Duodenal mucosa (tissue), 2 donors: ENCODE results near the gene CCNF.

Source experiments
- H3K27ac ChIP-seq: one replicate; pipeline ENCODE4 v1.7.0; 2013; ENCODE audit warnings: low read depth, low read length
- H3K27me3 ChIP-seq, 2 donors: one replicate each; pipeline ENCODE4 v1.7.0; 2013; ENCODE audit warnings: low read length in 2 of 2, control low read depth in 1 of 2; ENCODE audit not compliant: insufficient read depth in 2 of 2, control insufficient read depth in 1 of 2
- H3K36me3 ChIP-seq, 2 donors: one replicate each; pipeline ENCODE4 v1.7.0; 2013; ENCODE audit warnings: low read length in 2 of 2, control low read depth in 1 of 2; ENCODE audit not compliant: insufficient read depth in 2 of 2, control insufficient read depth in 1 of 2
- H3K4me1 ChIP-seq, 2 donors: one replicate each; pipeline ENCODE4 v1.7.0; 2013; ENCODE audit warnings: low read length in 2 of 2, control low read depth in 1 of 2; ENCODE audit not compliant: insufficient read depth in 2 of 2, control insufficient read depth in 1 of 2
- H3K4me3 ChIP-seq, 2 donors: one replicate each; pipeline ENCODE4 v1.7.0; 2013; ENCODE audit warnings: low read length in 2 of 2, low read depth in 1 of 2
- H3K9ac ChIP-seq, 2 donors: one replicate each; pipeline ENCODE4 v1.7.0; 2013; ENCODE audit warnings: low read length in 2 of 2, low read depth in 1 of 2
- H3K9me3 ChIP-seq, 2 donors: one replicate each; pipeline ENCODE4 v1.7.0; 2013; ENCODE audit warnings: low read length in 2 of 2, control low read depth in 1 of 2; ENCODE audit not compliant: control insufficient read depth in 1 of 2

CCNF gene

GRCh38 chr16:2465653-2466415, 36.6 kb downstream of the CCNF start:
- H3K27ac ChIP-seq = no peak overlapping the region
- H3K4me1 ChIP-seq = peaks cover 0 to 7% of the 10 kb centered on the region in 2 donors
- no peak overlapping the region for H3K4me3 ChIP-seq
- peaks cover 21 to 34% of the 10 kb centered on the region in 2 donors for H3K27me3 ChIP-seq
- no peak overlapping the region for H3K9ac ChIP-seq
- H3K36me3 ChIP-seq = no peaks in the 10 kb centered on the region
- H3K9me3 ChIP-seq = no peaks in the 10 kb centered on the region

- Histone ChIP-seq H3K36me3 (no peaks in the 10 kb centered on the region), H3K27me3 (peaks cover 23 to 40% of the 10 kb centered on the region in 2 donors), H3K4me3 (peak overlapping the region in 1 of 2 donors; percentile 54), H3K9me3 (no peaks in the 10 kb centered on the region), H3K9ac (no peak overlapping the region), H3K27ac (no peak overlapping the region), H3K4me1 (peaks cover 2 to 7% of the 10 kb centered on the region in 2 donors)
Measured at GRCh38 chr16:2466667-2467527, 37.6 kb downstream of the CCNF start.

- no peaks in the 10 kb centered on the region for H3K36me3 ChIP-seq
- no peak overlapping the region for H3K27ac ChIP-seq
- H3K9me3 ChIP-seq = no peaks in the 10 kb centered on the region
- H3K27me3 ChIP-seq = peaks cover 31 to 48% of the 10 kb centered on the region in 2 donors
- peak overlapping the region; percentile 40 to 54 for H3K4me3 ChIP-seq
- peaks cover 4 to 7% of the 10 kb centered on the region in 2 donors for H3K4me1 ChIP-seq
- H3K9ac ChIP-seq = no peak overlapping the region
Measured at GRCh38 chr16:2467528-2468232, 38.4 kb downstream of the CCNF start.

- H3K27ac ChIP-seq = no peak overlapping the region
Measured at GRCh38 chr16:2468233-2468724, 39.0 kb downstream of the CCNF start.

GRCh38 chr16:2468725-2469398, 39.6 kb downstream of the CCNF start:
- H3K36me3 ChIP-seq = no peaks in the 10 kb centered on the region
- peak overlapping the region in 1 of 2 donors; percentile 40 for H3K4me3 ChIP-seq
- no peak overlapping the region for H3K9ac ChIP-seq
- H3K27ac ChIP-seq = no peak overlapping the region
- H3K9me3 ChIP-seq = no peaks in the 10 kb centered on the region
- peaks cover 4 to 7% of the 10 kb centered on the region in 2 donors for H3K4me1 ChIP-seq
- peaks cover 39 to 56% of the 10 kb centered on the region in 2 donors for H3K27me3 ChIP-seq

More at GRCh38 chr16:2468233-2468724, 39.0 kb downstream of the CCNF start:
- Histone ChIP-seq H3K4me3 (peak overlapping the region; percentile 40 to 54), H3K27me3 (peaks cover 37 to 54% of the 10 kb centered on the region in 2 donors), H3K4me1 (peaks cover 4 to 7% of the 10 kb centered on the region in 2 donors), H3K36me3 (no peaks in the 10 kb centered on the region), H3K9me3 (no peaks in the 10 kb centered on the region), H3K9ac (no peak overlapping the region)

GRCh38 chr16:2469399-2470233, 40.4 kb downstream of the CCNF start:
- peaks cover 7 to 9% of the 10 kb centered on the region in 2 donors for H3K4me1 ChIP-seq
- H3K9ac ChIP-seq = no peak overlapping the region
- H3K4me3 ChIP-seq = no peak overlapping the region
- peaks cover 39 to 56% of the 10 kb centered on the region in 2 donors for H3K27me3 ChIP-seq
- no peaks in the 10 kb centered on the region for H3K9me3 ChIP-seq
- no peak overlapping the region for H3K27ac ChIP-seq
- H3K36me3 ChIP-seq = no peaks in the 10 kb centered on the region

- no peak overlapping the region for H3K27ac ChIP-seq
- H3K9ac ChIP-seq = no peak overlapping the region
- H3K27me3 ChIP-seq = peaks cover 39 to 56% of the 10 kb centered on the region in 2 donors
- H3K4me1 ChIP-seq = peaks cover 7 to 9% of the 10 kb centered on the region in 2 donors
- H3K4me3 ChIP-seq = no peak overlapping the region
- H3K36me3 ChIP-seq = no peaks in the 10 kb centered on the region
- H3K9me3 ChIP-seq = no peaks in the 10 kb centered on the region
Measured at GRCh38 chr16:2470234-2470601, 41.0 kb downstream of the CCNF start.

- no peak overlapping the region for H3K27ac ChIP-seq
Measured at GRCh38 chr16:2470603-2471015, 41.4 kb downstream of the CCNF start.

More at GRCh38 chr16:2470603-2471015, 41.4 kb downstream of the CCNF start:
- H3K9ac ChIP-seq = no peak overlapping the region
- H3K36me3 ChIP-seq = no peaks in the 10 kb centered on the region
- H3K4me1 ChIP-seq = peaks cover 7 to 9% of the 10 kb centered on the region in 2 donors
- peaks cover 39 to 56% of the 10 kb centered on the region in 2 donors for H3K27me3 ChIP-seq
- H3K4me3 ChIP-seq = no peak overlapping the region
- no peaks in the 10 kb centered on the region for H3K9me3 ChIP-seq
